HEK293 (cell line): ENCODE data around the gene VKORC1.
"Not testable (repeated sequence)": the region's sequence is repeated elsewhere in the genome, so short reads cannot be mapped to it uniquely, and the experiment has no call there.

ENCODE experiments used
- CTCF ChIA-PET: fragments of 350-600 bp; formaldehyde crosslinking; extraction: SDS; loops from one replicate; lab custom pipeline; 2021; ENCODE audit warnings: antibody characterized with exemption; lab: Yijun Ruan, JAX
- POLR2A ChIA-PET: fragments of 300-600 bp; formaldehyde crosslinking; extraction: SDS; loops from one replicate; lab custom pipeline; 2020; ENCODE audit warnings: antibody characterized with exemption, inconsistent platforms; lab: Yijun Ruan, JAX
- H3K27ac ChIP-seq: fragments of 200-500 bp; sonication (Bioruptor generic); 2 replicates; pipeline ENCODE4 v1.5.1; 2014; ENCODE audit warnings: low read depth, low read length, control low read depth, inconsistent platforms; ENCODE audit errors: extremely low read depth
- H3K36me3 ChIP-seq, 2 experiments: fragments of 200-500 bp in 1 of 2; sonication (Bioruptor generic) in 1 of 2; 1 replicate in 1 of 2; 2 replicates in 1 of 2; pipeline ENCODE4 v1.5.1; 2014 to 2017; ENCODE audit warnings: inconsistent platforms in 2 of 2, low read length in 2 of 2; ENCODE audit not compliant: control insufficient read depth in 2 of 2, insufficient read depth in 1 of 2
- H3K4me1 ChIP-seq: fragments of 200-500 bp; sonication (Bioruptor generic); 2 replicates; pipeline ENCODE4 v1.5.1; 2014; ENCODE audit warnings: mild to moderate bottlenecking, low read length, inconsistent platforms; ENCODE audit not compliant: control insufficient read depth, insufficient read depth
- H3K4me3 ChIP-seq: 2 replicates; pipeline ENCODE4 v1.5.1; 2011; ENCODE audit warnings: low read depth, mild to moderate bottlenecking, control low read depth, low read length, moderate library complexity
- H3K9me3 ChIP-seq: fragments of 200-500 bp; sonication (Bioruptor generic); 2 replicates; pipeline ENCODE4 v1.5.1; 2014; ENCODE audit warnings: low read depth, low read length, inconsistent platforms; ENCODE audit not compliant: control insufficient read depth, insufficient read depth
- BCL11B ChIP-seq: fragments of 450-650 bp; formaldehyde crosslinking; IDR thresholded peaks from 2 replicates; pipeline ENCODE4 v1.5.1; 2016; ENCODE audit warnings: low read depth, missing biosample characterization, missing genetic modification characterization
- HOXC10 ChIP-seq: sonication (generic); formaldehyde crosslinking; IDR thresholded peaks from 2 replicates; pipeline ENCODE4 v1.8.1; 2023; ENCODE audit warnings: mild to moderate bottlenecking, missing genetic modification reagents
- WT1 ChIP-seq: fragments of 450-650 bp; formaldehyde crosslinking; IDR thresholded peaks from 2 replicates; pipeline ENCODE4 v1.5.1; 2016; ENCODE audit warnings: missing biosample characterization, missing genetic modification characterization
- ZFP3 ChIP-seq: fragments of 450-650 bp; formaldehyde crosslinking; IDR thresholded peaks from 2 replicates; pipeline ENCODE4 v1.5.1; 2016; ENCODE audit warnings: low read depth, missing biosample characterization, missing genetic modification characterization
- ZNF121 ChIP-seq: fragments of 450-650 bp; formaldehyde crosslinking; IDR thresholded peaks from 2 replicates; pipeline ENCODE4 v1.5.1; 2016; ENCODE audit warnings: missing biosample characterization, missing genetic modification characterization
- ZNF184 ChIP-seq: fragments of 450-650 bp; IDR thresholded peaks from 2 replicates; pipeline ENCODE4 v1.5.1; 2018; ENCODE audit warnings: missing biosample characterization, mild to moderate bottlenecking, missing genetic modification characterization
- ZNF202 ChIP-seq: fragments of 450-650 bp; formaldehyde crosslinking; IDR thresholded peaks from 2 replicates; pipeline ENCODE4 v1.5.1; 2016; ENCODE audit warnings: missing biosample characterization, missing genetic modification characterization, borderline replicate concordance
- ZNF223 ChIP-seq: fragments of 450-650 bp; formaldehyde crosslinking; IDR thresholded peaks from 2 replicates; pipeline ENCODE4 v1.5.1; 2016; ENCODE audit warnings: missing biosample characterization, missing genetic modification characterization
- ZNF26 ChIP-seq: fragments of 450-650 bp; formaldehyde crosslinking; IDR thresholded peaks from 2 replicates; pipeline ENCODE4 v1.5.1; 2016; ENCODE audit warnings: missing biosample characterization, missing genetic modification characterization
- ZNF37A ChIP-seq: fragments of 450-650 bp; IDR thresholded peaks from 2 replicates; pipeline ENCODE4 v1.5.1; 2018; ENCODE audit warnings: missing biosample characterization, missing genetic modification characterization
- ZNF391 ChIP-seq: fragments of 450-650 bp; formaldehyde crosslinking; IDR thresholded peaks from 2 replicates; pipeline ENCODE4 v1.5.1; 2016; ENCODE audit warnings: low read depth, missing biosample characterization, missing genetic modification characterization, borderline replicate concordance
- ZNF394 ChIP-seq: fragments of 450-650 bp; formaldehyde crosslinking; IDR thresholded peaks from 2 replicates; pipeline ENCODE4 v1.5.1; 2016; ENCODE audit warnings: missing biosample characterization, missing genetic modification characterization, mild to moderate bottlenecking, moderate library complexity, borderline replicate concordance
- ZNF426 ChIP-seq: fragments of 450-650 bp; formaldehyde crosslinking; IDR thresholded peaks from 2 replicates; pipeline ENCODE4 v1.5.1; 2017; ENCODE audit warnings: missing biosample characterization, missing genetic modification characterization, mild to moderate bottlenecking, inconsistent platforms, moderate library complexity
- ZNF621 ChIP-seq: fragments of 450-650 bp; formaldehyde crosslinking; IDR thresholded peaks from 2 replicates; pipeline ENCODE4 v1.5.1; 2017; ENCODE audit warnings: missing biosample characterization, missing genetic modification characterization
- ZNF639 ChIP-seq: fragments of 450-650 bp; formaldehyde crosslinking; IDR thresholded peaks from 2 replicates; pipeline ENCODE4 v1.5.1; 2016; ENCODE audit warnings: missing biosample characterization, missing genetic modification characterization
- ZSCAN5A ChIP-seq: fragments of 450-650 bp; formaldehyde crosslinking; IDR thresholded peaks from 2 replicates; pipeline ENCODE4 v1.5.1; 2016; ENCODE audit warnings: missing biosample characterization, missing genetic modification characterization
- TF ChIP-seq, protein P1 (sequence below): fragments of 450-650 bp; formaldehyde crosslinking; IDR thresholded peaks from 2 replicates; pipeline ENCODE4 v1.5.1; 2016; ENCODE audit warnings: missing biosample characterization, missing genetic modification characterization
- TF ChIP-seq, protein P2 (sequence below): fragments of 450-650 bp; formaldehyde crosslinking; IDR thresholded peaks from 2 replicates; pipeline ENCODE4 v1.5.1; 2017; ENCODE audit warnings: missing biosample characterization, mild to moderate bottlenecking, missing genetic modification characterization, moderate library complexity
- TF ChIP-seq, protein P3 (sequence below): sonication (generic); formaldehyde crosslinking; IDR thresholded peaks from 2 replicates; pipeline ENCODE4 v1.8.1; 2022; ENCODE audit warnings: mild to moderate bottlenecking, moderate library complexity, missing genetic modification reagents

The VKORC1 gene

GRCh38 chr16:31105677-31106213 is 11.1 kb upstream of the VKORC1 start (continued):
- TF ChIP-seq ZNF391 (tag by site-specific recombination) (no peak), WT1 (tag by site-specific recombination) (no peak), ZNF223 (tag by site-specific recombination) (no peak), ZNF26 (tag by site-specific recombination) (no peak), ZFP3 (tag by site-specific recombination) (no peak), ZSCAN5A (tag by site-specific recombination) (0 out of 2 replicates have a peak, but pooled peaks have one; percentile 37), ZNF202 (tag by site-specific recombination) (no peak), ZNF426 (no peak), BCL11B (0 out of 2 replicates have a peak, but pooled peaks have one; percentile 36), ZNF184 (tag by site-specific recombination) (no peak), ZNF121 (tag by site-specific recombination) (no peak), HOXC10 (CRISPR knock-in tag) (no peak), ZNF394 (tag by site-specific recombination) (0 out of 2 replicates have a peak, but pooled peaks have one; percentile 25), ZNF621 (tag by site-specific recombination) (no peak), ZNF37A (tag by site-specific recombination) (no peak), ZNF639 (tag by site-specific recombination) (peak; percentile 35; the same call in 1 of the 2 replicates)
- TF ChIP-seq, protein P1, sequence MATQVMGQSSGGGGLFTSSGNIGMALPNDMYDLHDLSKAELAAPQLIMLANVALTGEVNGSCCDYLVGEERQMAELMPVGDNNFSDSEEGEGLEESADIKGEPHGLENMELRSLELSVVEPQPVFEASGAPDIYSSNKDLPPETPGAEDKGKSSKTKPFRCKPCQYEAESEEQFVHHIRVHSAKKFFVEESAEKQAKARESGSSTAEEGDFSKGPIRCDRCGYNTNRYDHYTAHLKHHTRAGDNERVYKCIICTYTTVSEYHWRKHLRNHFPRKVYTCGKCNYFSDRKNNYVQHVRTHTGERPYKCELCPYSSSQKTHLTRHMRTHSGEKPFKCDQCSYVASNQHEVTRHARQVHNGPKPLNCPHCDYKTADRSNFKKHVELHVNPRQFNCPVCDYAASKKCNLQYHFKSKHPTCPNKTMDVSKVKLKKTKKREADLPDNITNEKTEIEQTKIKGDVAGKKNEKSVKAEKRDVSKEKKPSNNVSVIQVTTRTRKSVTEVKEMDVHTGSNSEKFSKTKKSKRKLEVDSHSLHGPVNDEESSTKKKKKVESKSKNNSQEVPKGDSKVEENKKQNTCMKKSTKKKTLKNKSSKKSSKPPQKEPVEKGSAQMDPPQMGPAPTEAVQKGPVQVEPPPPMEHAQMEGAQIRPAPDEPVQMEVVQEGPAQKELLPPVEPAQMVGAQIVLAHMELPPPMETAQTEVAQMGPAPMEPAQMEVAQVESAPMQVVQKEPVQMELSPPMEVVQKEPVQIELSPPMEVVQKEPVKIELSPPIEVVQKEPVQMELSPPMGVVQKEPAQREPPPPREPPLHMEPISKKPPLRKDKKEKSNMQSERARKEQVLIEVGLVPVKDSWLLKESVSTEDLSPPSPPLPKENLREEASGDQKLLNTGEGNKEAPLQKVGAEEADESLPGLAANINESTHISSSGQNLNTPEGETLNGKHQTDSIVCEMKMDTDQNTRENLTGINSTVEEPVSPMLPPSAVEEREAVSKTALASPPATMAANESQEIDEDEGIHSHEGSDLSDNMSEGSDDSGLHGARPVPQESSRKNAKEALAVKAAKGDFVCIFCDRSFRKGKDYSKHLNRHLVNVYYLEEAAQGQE (tag by site-specific recombination): no peak
- TF ChIP-seq, protein P2, sequence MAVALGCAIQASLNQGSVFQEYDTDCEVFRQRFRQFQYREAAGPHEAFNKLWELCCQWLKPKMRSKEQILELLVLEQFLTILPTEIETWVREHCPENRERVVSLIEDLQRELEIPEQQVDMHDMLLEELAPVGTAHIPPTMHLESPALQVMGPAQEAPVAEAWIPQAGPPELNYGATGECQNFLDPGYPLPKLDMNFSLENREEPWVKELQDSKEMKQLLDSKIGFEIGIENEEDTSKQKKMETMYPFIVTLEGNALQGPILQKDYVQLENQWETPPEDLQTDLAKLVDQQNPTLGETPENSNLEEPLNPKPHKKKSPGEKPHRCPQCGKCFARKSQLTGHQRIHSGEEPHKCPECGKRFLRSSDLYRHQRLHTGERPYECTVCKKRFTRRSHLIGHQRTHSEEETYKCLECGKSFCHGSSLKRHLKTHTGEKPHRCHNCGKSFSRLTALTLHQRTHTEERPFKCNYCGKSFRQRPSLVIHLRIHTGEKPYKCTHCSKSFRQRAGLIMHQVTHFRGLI: no peak
- TF ChIP-seq, protein P3, sequence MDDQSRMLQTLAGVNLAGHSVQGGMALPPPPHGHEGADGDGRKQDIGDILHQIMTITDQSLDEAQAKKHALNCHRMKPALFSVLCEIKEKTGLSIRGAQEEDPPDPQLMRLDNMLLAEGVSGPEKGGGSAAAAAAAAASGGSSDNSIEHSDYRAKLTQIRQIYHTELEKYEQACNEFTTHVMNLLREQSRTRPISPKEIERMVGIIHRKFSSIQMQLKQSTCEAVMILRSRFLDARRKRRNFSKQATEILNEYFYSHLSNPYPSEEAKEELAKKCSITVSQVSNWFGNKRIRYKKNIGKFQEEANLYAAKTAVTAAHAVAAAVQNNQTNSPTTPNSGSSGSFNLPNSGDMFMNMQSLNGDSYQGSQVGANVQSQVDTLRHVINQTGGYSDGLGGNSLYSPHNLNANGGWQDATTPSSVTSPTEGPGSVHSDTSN (CRISPR knock-in tag): no peak

DNA sequence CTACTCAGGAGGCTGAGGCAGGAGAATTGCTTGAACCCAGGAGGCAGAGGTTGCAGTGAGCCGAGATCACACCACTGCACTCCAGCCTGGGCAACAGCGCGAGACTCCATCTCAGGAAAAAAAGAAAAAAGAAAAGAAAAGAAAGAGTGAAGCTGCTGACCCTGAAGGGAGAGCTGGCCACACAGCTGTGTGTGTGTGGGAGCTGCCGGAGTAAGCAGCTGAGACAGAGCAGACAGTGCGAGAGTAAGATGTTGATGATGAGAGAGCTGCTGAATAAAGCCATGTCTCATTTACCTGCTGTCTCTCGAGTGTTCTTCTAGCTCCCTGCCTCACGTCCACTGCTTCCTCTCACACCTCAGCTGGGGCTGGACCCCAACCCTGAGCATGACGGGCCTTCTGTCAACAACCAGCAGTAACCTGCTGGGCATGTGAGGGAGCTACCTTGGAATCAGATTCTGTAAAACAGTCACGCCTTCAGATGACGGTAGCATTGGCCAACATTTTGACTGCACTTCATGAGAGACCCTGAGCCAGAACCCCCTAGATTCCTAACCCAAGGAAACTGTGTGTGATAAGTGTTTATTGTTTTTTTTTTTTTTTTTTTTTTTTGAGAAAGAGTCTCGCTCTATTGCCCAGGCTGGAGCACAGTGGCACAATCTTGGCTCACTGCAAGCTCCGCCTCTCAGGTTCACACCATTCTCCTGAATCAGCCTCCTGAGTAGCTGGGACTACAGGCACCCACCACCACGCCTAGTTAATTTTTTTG is 6.5 kb upstream of the VKORC1 start:
- H3K27ac ChIP-seq, H3K9me3 ChIP-seq, H3K4me1 ChIP-seq, H3K36me3 ChIP-seq, H3K4me3 ChIP-seq: not testable (repeated sequence)
- ChIA-PET CTCF (interaction anchor here (1.4 kb wide), 1 partner anchor 42 kb away, joined by 4 read pairs; no protein-coding TSS in a partner anchor), POLR2A (interaction anchor here (0.8 to 1.6 kb wide), 6 partner anchors 13 to 772 kb away, joined by 3 to 6 read pairs (median 4); partner anchors contain the start of genes FUS, KAT8, ZNF267 and ZNF646)
